Amniotic stem cell (primary cell): ENCODE results near the gene DPYSL3.
A peak's percentile ranks its signal among the peaks of the same experiment; 100 is the strongest.

Source experiments
- DNase-seq: peaks from one replicate; lab custom pipeline; 2025; lab: John Stamatoyannopoulos, UW

Gene DPYSL3

GRCh38 chr5:147512659-147513379 lies 3.0 kb upstream of the DPYSL3 start:
- DNase-seq, result no peak

GRCh38 chr5:147510885-147511284 lies 1.0 kb upstream of the DPYSL3 start:
- DNase-seq, result no peak

- DNase-seq, result no peak
Observed at GRCh38 chr5:147509041-147509709, 693 bp downstream of the DPYSL3 start.

- no peak for DNase-seq
Observed at GRCh38 chr5:147508711-147509040, 1.2 kb downstream of the DPYSL3 start.

GRCh38 chr5:147507480-147508126 lies 2.3 kb downstream of the DPYSL3 start:
- peak; percentile 23 for DNase-seq

- DNase-seq, result no peak
Observed at GRCh38 chr5:147504535-147504934, 5.3 kb downstream of the DPYSL3 start.

GRCh38 chr5:147504011-147504410 lies 5.9 kb downstream of the DPYSL3 start:
- DNase-seq, result no peak

GRCh38 chr5:147490989-147491388 lies 18.9 kb downstream of the DPYSL3 start:
- no peak for DNase-seq

GRCh38 chr5:147487031-147487750 lies 22.7 kb downstream of the DPYSL3 start:
- no peak for DNase-seq

GRCh38 chr5:147485814-147486213 lies 24.1 kb downstream of the DPYSL3 start:
- no peak for DNase-seq

- peak; percentile 46 for DNase-seq
Observed at GRCh38 chr5:147485046-147485445, 24.8 kb downstream of the DPYSL3 start.

GRCh38 chr5:147484708-147485020 lies 25.2 kb downstream of the DPYSL3 start:
- DNase-seq, result no peak

GRCh38 chr5:147483961-147484707 lies 25.7 kb downstream of the DPYSL3 start:
- peak; percentile 59 for DNase-seq

GRCh38 chr5:147483188-147483790 lies 26.6 kb downstream of the DPYSL3 start:
- no peak for DNase-seq

GRCh38 chr5:147482706-147483180 lies 27.1 kb downstream of the DPYSL3 start:
- DNase-seq, result no peak

- DNase-seq, result no peak
Observed at GRCh38 chr5:147481874-147482705, 27.8 kb downstream of the DPYSL3 start.

- DNase-seq, result peak; percentile 13
Observed at GRCh38 chr5:147481376-147481775, 28.5 kb downstream of the DPYSL3 start.

- DNase-seq, result no peak
Observed at GRCh38 chr5:147479949-147480348, 29.9 kb downstream of the DPYSL3 start.

- DNase-seq, result no peak
Observed at GRCh38 chr5:147479444-147479843, 30.4 kb downstream of the DPYSL3 start.

GRCh38 chr5:147474140-147474539 lies 35.7 kb downstream of the DPYSL3 start:
- no peak for DNase-seq
